ENCODE measurements around the gene C3AR1. TPM values are rescaled to one million over a fixed set of nuclear protein-coding genes. Genes with fewer than 3 reads are reported as not detected.
A peak's percentile ranks its signal among the peaks of the same experiment; 100 is the strongest.

C3AR1 gene
- total RNA-seq, 2 experiments from 2014 or later = 1.4 TPM

GRCh38 chr12:8057306-8057705 is 8.9 kb downstream of the C3AR1 start:
- TF ChIP-seq, protein P1, sequence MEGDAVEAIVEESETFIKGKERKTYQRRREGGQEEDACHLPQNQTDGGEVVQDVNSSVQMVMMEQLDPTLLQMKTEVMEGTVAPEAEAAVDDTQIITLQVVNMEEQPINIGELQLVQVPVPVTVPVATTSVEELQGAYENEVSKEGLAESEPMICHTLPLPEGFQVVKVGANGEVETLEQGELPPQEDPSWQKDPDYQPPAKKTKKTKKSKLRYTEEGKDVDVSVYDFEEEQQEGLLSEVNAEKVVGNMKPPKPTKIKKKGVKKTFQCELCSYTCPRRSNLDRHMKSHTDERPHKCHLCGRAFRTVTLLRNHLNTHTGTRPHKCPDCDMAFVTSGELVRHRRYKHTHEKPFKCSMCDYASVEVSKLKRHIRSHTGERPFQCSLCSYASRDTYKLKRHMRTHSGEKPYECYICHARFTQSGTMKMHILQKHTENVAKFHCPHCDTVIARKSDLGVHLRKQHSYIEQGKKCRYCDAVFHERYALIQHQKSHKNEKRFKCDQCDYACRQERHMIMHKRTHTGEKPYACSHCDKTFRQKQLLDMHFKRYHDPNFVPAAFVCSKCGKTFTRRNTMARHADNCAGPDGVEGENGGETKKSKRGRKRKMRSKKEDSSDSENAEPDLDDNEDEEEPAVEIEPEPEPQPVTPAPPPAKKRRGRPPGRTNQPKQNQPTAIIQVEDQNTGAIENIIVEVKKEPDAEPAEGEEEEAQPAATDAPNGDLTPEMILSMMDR (IDR thresholded peaks at IDR 0.05) = no peak
- H3K9me3 ChIP-seq (ENCODE audit: control insufficient read depth in 1 of 2, insufficient read depth in 1 of 2, low read length in 2 of 2) = no peaks in the 10 kb centered on the region
- DNase-seq (no peak), ATAC-seq (ENCODE audit: poor library complexity) (no peak)
- H3K27ac ChIP-seq (ENCODE audit: low read depth in 1 of 2, low read length in 2 of 2) = no peak overlapping the region
- H3K36me3 Mint-ChIP-seq (ENCODE audit: low read depth) = peaks cover 35% of the 10 kb centered on the region
- POLR2A ChIA-PET = no interaction called here
- H3K27ac Mint-ChIP-seq = no peak overlapping the region
- peaks cover 29% of the 10 kb centered on the region for H3K36me3 ChIP-seq (ENCODE audit: insufficient read depth, low read length)
- intact Hi-C loops (cut with DNase I, micrococcal nuclease) = no loop called here
- CTCF ChIA-PET = interaction anchor here (2.1 to 3.8 kb wide), 2 partner anchors 11 to 21 kb away, joined by 4 to 14 read pairs; no protein-coding TSS in a partner anchor
- H3K4me3 ChIP-seq (ENCODE audit: low read length) = no peak overlapping the region
- no peaks in the 10 kb centered on the region for H3K9me3 Mint-ChIP-seq
- peaks cover 4% of the 10 kb centered on the region for H3K4me1 ChIP-seq (ENCODE audit: insufficient read depth, low read length)
- H3K4me1 Mint-ChIP-seq (ENCODE audit: low read depth) = no peaks in the 10 kb centered on the region
- no peak overlapping the region for H3K4me3 Mint-ChIP-seq
- no peaks in the 10 kb centered on the region for H3K27me3 Mint-ChIP-seq
- no peaks in the 10 kb centered on the region for H3K27me3 ChIP-seq (ENCODE audit: control insufficient read depth in 1 of 2, insufficient read depth in 2 of 2, low read length in 2 of 2)

DNA sequence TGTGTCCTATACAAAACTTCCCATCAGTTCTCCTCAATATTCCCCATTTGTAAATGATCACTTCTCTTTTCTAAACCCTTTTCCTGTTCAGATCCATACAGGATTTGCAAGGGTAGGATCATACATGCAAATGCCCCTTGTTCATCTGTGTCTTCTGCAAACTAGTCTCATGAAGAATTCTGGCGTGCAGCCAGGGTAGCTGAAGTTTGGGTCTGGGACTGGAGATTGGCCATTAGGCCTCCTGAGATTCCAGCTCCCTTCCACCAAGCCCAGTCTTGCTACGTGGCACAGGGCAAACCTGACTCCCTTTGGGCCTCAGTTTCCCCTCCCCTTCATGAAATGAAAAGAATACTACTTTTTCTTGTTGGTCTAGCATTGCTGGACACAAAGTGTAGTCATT is 11.3 kb downstream of the C3AR1 start:
- ChIA-PET CTCF (interaction anchor here (1.2 to 3.8 kb wide), 2 partner anchors 9 to 23 kb away, joined by 3 to 14 read pairs; no protein-coding TSS in a partner anchor), POLR2A (no interaction called here)
- ATAC-seq (ENCODE audit: poor library complexity) (no peak), DNase-seq (no peak)
- no peak overlapping the region for H3K4me3 Mint-ChIP-seq
- H3K27ac Mint-ChIP-seq = no peak overlapping the region
- H3K27me3 Mint-ChIP-seq = no peaks in the 10 kb centered on the region
- intact Hi-C loops (cut with DNase I, micrococcal nuclease) = no loop called here
- no peaks in the 10 kb centered on the region for H3K4me1 Mint-ChIP-seq (ENCODE audit: low read depth)
- Histone ChIP-seq H3K9me3 (ENCODE audit: control insufficient read depth in 1 of 2, insufficient read depth in 1 of 2, low read length in 2 of 2) (no peaks in the 10 kb centered on the region), H3K27me3 (ENCODE audit: control insufficient read depth in 1 of 2, insufficient read depth in 2 of 2, low read length in 2 of 2) (no peaks in the 10 kb centered on the region), H3K4me3 (ENCODE audit: low read length) (no peak overlapping the region), H3K27ac (ENCODE audit: low read depth in 1 of 2, low read length in 2 of 2) (no peak overlapping the region), H3K4me1 (ENCODE audit: insufficient read depth, low read length) (peaks cover 4% of the 10 kb centered on the region), H3K36me3 (ENCODE audit: insufficient read depth, low read length) (peaks cover 46% of the 10 kb centered on the region)
- no peaks in the 10 kb centered on the region for H3K9me3 Mint-ChIP-seq
- peaks cover 57% of the 10 kb centered on the region for H3K36me3 Mint-ChIP-seq (ENCODE audit: low read depth)
- TF ChIP-seq, protein P1 (IDR thresholded peaks at IDR 0.05) = no peak

DNA sequence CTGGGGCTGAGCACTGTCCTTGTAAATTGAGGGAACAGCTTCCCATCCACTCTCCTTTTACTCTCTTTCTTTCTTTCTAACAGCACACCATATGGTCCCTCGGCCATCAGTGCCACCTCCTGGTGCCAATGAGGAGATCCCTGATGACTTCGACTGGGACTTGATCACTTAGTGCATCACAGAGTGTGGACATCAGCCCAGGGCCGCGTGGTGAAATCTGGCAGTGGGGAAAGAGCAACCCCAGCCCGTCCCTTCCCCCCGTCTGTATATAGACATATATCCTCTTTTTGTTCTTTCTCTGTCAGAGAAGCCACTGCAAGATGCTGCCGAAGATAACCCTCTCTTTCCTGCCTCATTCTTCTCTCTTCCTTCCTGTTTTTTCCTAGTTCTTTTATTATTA is 13.5 kb downstream of the C3AR1 start:
- Histone ChIP-seq H3K36me3 (ENCODE audit: insufficient read depth, low read length) (peaks cover 63% of the 10 kb centered on the region), H3K27ac (ENCODE audit: low read depth in 1 of 2, low read length in 2 of 2) (no peak overlapping the region), H3K4me1 (ENCODE audit: insufficient read depth, low read length) (no peaks in the 10 kb centered on the region), H3K4me3 (ENCODE audit: low read length) (no peak overlapping the region), H3K27me3 (ENCODE audit: control insufficient read depth in 1 of 2, insufficient read depth in 2 of 2, low read length in 2 of 2) (no peaks in the 10 kb centered on the region), H3K9me3 (ENCODE audit: control insufficient read depth in 1 of 2, insufficient read depth in 1 of 2, low read length in 2 of 2) (no peaks in the 10 kb centered on the region)
- H3K36me3 Mint-ChIP-seq (ENCODE audit: low read depth) = peaks cover 78% of the 10 kb centered on the region
- intact Hi-C loops (cut with DNase I, micrococcal nuclease) = no loop called here
- ATAC-seq (ENCODE audit: poor library complexity) (no peak), DNase-seq (peak in 2 of 14 experiments; percentile 49 to 56)
- H3K27me3 Mint-ChIP-seq = no peaks in the 10 kb centered on the region
- H3K27ac Mint-ChIP-seq = no peak overlapping the region
- no peaks in the 10 kb centered on the region for H3K9me3 Mint-ChIP-seq
- ChIA-PET POLR2A (no interaction called here), CTCF (no interaction called here)
- no peaks in the 10 kb centered on the region for H3K4me1 Mint-ChIP-seq (ENCODE audit: low read depth)
- no peak overlapping the region for H3K4me3 Mint-ChIP-seq
- TF ChIP-seq, protein P1 (IDR thresholded peaks at IDR 0.05) = no peak

Data from CD4-positive, alpha-beta T cell (primary cell).